8988T (cell line): ENCODE data around the gene SLC34A3.

Experiments used
- DNase-seq: peaks from one replicate; pipeline ENCODE4 v3.0.0; 2011

The SLC34A3 gene

DNA sequence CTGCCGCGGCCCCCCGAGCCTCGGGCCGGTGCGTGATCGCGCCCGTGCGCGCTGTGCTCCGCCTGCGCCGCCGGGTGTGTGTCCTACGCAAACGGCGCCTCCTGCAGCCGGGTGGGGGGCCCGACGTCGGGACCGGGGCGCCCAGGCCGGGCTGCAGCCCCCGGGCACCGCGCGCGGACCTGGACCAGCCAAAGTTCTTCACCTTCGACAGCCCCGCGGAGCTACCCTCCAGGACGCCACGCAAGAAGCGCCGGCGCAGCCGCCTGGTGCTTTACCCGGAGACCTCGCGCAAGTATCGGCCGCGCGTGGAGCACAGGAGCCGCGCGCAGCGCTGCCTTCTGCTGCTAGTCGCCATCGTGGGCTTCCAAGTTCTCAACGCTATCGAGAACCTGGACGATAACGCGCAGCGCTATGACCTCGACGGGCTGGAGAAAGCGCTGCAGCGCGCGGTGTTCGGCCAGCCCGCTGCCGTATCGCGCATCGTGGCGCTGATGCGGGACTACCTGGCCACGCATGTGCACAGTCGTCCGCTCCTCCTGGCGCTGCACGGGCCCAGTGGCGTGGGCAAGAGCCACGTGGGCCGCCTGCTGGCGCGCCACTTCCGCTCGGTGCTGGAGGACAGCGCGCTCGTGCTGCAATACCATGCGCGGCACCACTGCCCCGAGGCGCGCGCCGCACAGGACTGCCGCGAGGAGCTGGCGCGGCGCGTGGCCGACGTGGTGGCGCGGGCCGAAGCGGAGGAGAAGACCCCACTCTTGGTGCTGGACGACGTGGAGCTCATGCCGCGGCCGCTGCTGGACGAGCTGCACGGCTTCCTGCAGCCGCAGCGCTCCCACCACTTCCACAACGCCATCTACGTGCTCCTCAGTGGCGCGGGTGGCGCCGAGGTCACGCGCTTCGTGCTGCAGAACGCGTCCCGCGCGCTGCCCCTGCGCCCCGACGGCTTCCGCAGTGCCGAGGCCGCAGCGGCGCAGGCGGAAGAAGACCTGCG is 48.3 kb downstream of the SLC34A3 start:
- no peak for DNase-seq

DNA sequence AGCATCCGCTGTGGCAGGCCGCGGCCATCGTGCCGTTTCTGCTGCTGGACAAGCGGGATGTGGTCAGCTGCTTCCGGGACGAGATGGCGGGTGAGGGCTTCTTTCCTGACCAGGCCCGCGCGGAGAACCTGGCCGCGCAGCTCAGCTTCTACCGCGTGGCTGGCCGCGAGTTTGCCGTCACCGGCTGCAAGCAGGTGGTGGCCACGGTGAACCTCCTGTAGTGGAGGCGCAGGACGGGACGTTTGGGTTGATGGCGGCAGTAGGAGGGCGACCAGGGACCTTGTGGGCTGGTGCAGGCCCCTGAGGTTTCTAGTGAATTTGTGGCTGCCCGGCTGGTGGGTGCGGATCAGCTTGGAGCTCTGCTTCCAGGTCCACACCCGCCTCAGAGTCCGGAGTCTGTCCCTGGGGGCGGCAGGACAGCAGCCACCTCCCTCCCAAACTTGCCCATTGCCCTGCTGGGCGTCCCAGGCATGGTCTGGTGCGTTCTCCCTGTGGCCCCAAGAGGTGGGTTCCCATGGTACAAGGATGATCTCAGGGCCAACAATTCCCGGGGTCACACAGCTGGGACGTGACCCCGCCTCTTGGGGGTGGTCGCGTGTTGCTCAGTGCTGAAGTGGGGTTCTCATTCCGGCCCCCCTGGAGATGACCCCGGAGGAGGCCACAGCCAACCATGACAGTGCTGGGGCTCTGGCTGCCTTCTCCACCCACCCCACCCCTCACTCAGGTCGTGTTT is 49.2 kb downstream of the SLC34A3 start:
- no peak for DNase-seq

DNA sequence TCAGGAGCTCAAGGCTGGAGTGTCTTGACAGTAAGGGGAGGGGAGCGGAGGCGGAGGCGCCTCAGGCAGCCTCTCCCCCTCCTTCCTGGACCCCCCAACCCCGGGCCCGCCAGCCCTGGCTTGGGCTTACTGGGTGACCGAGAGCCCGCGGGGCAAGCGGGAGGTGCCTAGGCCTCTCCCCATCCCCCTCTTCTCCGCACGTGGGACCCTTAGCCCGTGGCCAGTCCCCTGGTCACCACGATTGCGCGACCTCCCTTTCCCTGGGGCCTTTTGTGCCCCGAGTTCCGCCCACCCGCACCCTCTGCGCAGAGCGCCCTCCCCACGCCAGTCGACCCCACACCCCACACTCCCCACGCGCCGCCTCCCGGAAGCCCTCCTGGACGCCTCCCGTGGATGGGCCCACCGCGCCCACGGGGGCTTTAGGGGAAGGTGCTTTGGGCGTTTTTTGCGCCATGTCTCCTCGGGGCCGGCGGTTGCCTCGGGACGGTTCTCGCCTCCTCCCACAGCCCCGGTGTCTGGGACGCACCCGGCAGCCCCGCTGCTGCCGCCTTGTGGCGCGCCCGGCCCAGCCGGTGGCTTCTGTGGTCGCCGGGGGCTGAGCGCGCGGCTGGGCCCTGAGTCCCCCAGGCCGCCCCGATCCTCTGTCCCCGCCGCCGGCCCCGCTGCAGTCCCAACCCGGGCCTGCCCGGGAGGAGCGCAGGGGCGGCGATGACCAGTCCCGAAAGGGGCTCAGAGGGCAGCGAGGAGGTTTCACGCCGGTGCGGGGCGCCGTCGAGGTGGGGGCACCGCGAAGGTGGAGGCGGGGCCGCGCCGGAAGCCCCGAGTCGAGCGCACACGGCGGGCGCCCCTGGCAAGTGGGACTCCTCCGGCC is 50.0 kb downstream of the SLC34A3 start:
- DNase-seq, result no peak

DNA sequence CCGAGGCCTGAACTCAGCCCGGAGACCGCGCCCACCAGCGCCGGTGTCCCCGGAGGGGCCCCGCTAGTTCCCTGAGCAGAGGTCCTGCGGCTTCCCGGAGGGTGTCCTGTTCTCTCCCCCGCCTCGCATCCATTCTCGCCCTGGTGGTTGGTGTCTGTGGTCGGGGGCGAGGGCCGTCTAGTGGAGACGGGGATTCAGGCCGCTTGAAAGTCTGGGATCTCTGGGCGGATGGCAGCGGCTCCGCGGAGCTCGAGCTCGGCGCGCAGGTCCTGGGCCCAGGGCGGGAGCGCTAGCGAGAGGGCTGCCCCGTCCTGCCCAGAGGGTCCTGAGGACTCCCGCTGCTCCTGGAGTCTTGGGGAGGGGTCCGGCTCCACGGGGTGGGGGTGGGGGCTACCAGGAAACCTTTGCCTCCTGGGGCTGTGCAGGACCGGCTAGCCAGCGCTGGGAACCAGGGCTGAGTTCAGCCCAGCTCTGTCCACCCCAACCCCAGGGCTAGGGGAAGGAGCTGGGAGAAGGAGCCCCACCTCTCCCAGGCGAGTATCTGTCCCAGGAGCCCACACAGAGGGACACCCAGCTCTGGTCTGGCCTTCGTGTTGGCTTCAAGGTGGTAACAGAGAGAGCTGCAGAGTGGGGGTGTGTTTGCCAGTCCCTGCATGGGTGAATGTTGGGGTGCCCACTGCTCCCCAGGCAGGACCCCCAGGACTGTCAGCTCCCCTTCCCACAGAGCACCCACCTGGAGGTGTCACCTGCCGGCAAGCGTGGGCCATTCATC is 50.8 kb downstream of the SLC34A3 start:
- no peak for DNase-seq
